ENCODE measurements around the gene GUCY2D.
"Not testable (repeated sequence)": the region's sequence is repeated elsewhere in the genome, so short reads cannot be mapped to it uniquely, and the experiment has no call there.

Gene GUCY2D

GRCh38 chr17:8001976-8002720, at the start of gene GUCY2D:
Gene GUCY2D, plus strand, starts transcription at chr17:8002615. Its CDS starts 433 bp downstream, at chr17:8003048.
- DNase-seq: no peak

DNA sequence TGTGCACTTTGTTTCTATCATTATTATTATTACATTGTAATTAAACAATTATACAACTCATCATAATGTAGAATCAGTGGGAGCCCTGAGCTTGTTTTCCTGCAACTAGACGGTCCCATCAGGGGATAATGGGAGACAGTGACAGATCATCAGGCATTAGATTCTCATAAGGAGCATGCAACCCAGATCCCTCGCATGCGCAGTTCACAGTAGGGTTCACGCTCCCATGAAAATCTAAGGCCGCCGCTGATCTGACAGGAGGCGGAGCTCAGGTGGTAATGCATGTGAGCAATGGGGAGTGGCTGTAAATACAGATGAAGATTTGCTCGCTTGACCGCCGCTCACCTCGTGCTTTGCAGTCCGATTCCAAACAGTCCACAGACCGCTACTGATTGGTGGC, 49.1 kb upstream of the GUCY2D start:
- not testable (repeated sequence) for DNase-seq

DNA sequence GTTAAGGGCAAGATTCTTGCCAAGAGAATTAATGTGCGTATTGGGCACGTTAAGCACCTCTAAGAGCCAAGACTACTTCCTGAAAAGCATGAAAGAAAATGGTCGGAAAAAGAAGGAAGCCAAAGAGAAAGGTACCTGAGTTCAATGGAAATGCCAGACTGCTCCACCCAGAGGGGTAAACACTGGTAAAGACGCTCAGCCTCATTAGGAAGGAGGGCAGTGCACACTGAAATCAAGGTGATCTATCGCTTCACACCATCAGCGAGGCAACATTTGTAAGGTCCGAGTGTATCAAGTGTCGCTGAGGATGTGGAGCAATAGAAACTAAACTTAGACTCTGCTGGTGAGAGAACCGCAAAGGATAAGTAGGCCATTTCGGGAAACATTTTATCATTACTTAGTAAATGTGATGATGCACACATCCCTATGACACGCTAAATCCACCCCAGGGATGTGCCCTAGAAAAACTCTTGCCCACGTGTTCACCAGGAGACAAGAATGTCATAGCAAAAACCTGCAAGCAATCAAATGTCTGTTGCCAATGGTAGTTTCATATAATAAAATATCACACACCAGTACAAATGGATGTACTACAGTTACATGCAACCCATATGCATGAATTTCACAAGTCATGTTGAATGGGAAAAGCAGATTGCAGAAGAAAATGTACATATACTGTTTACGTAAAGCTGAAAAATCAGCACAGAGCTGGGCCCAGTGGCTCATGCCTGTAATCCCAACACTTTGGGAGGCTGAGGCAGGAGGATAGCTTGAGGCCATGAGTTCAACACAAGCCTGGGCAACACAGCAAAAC, 46.8 kb upstream of the GUCY2D start:
- DNase-seq: no peak

DNA sequence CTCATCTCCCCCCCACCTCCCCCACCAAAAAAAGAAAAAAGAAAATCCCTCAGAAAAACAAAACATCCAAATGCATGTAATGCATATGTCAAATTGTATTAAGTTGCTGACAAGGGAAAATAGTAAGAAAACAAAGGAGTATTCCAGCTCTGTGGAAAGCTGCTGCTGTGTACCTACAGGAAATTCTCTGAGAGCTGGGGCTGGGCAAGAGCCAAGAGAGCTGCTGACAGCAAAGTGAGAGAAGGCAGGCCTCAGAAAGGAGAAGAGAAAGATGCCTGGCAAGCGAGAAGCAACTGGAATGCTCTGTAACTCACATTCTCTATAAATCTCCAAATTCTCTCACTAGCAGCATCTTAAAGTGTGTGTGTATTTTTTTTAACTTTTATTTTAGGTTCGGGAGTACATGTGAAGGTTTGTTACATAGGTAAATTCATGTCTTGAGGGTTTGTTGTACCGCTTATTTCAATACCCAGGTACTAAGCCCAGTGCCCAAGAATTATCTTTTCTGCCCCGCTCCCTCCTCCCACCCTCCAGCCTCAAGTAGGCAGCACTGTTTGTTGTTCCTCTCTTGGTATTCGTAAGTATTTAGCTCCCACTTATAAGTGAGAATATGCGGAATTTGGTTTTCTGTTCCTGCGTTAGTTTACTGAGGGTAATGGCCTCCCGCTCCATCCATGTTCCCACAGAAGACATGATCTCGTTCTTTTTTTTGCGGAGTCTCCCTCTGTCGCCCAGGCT, 46.0 kb upstream of the GUCY2D start:
- DNase-seq: no peak

DNA sequence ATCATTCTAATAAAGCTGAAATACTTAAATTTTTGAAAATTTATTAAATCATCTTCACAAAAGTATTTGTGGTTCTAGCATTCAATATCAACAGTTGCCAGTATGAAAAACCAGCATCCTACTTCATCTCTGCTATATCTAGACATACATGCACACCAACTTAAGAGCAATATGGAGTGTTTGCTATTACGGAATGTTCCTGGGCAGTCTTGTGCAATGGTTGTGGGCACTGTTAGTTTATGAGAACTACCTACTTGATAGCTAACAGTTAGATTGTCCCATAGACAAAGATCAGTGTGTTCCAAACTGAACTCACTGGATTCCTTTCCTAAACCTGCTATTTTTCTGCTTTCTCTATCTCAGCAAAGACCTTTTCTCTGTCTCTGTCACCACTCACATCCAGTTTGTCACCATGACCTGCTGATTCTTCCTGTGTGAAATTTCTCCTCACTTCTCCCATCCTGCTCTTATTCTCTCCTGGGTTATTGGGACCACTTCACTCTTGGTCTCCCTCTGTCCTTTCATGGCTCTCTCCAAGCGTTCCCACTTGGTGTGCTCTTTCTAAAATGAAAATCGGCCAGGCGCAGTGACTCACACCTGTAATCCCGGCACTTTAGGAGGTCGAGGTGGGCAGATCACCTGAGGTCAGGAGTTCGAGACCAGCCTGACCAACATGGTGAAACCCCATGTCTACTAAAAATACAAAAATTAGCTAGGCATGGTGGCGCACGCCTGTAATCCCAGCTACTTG, 42.7 kb upstream of the GUCY2D start:
- no peak for DNase-seq

DNA sequence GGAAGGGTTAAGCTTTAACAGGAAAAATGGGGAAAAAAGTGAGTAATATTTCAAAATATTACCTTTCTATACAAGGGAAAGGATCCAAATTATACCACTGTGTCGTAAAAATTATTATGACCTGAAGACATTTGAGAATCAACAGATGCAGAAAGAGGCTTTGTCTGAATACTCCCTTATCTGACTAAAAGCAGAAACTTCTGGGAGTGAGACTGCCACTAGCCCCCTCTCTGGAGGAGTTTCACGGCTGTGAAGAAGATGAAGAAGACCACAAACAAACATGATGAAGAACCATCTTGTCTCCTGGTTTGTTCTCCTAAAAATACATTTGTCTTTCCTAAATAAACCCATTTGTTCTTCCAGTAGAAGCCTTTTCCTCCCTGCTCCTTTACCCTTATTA, 41.0 kb upstream of the GUCY2D start:
- no peak for DNase-seq

- no peak for DNase-seq
Measured at GRCh38 chr17:7967751-7968150, 34.7 kb upstream of the GUCY2D start.

GRCh38 chr17:7969433-7969832, 33.0 kb upstream of the GUCY2D start:
- DNase-seq: no peak

DNA sequence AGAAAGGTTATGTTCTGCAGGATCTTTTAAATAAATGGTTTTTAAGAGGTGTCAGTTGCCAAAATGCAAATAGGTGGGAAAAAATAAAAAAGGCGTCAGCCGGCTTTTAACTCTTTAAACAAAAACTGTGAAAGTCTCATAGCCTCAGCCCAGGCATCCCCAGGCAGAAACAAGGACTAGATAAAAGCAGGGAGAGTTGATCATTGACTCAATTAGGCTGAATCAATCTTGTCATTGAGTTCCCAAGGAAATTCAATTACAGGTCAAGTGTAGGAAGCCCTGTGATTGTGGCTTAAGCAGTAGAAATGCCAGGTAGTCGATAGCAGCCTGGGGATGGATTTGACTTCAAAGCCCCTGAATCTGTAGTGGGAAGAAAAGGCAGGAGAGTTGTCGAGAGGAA, 30.8 kb upstream of the GUCY2D start:
- DNase-seq: no peak

- no peak for DNase-seq
Measured at GRCh38 chr17:7972131-7972785, 30.2 kb upstream of the GUCY2D start.

GRCh38 chr17:7974638-7975131, 27.7 kb upstream of the GUCY2D start:
- DNase-seq: no peak

DNA sequence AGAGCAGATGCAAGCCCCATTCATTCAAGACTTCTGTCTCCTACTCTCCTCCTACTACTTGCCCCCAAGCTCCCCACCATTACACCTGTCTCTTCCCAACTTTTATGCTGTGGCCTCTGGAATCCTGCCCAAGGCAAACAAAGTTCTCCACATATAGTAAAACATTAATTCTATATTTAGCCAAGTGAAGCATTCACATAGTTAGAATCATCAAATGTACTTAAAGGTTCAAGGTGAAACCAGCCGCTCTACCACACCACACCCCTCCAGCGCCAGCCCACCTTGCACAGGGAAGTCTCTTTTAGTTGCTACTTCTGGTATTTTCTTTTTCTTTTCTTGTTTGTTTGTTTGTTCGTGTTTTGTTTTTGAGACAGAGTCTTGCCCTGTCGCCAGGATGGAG, 25.4 kb upstream of the GUCY2D start:
- DNase-seq: no peak

DNA sequence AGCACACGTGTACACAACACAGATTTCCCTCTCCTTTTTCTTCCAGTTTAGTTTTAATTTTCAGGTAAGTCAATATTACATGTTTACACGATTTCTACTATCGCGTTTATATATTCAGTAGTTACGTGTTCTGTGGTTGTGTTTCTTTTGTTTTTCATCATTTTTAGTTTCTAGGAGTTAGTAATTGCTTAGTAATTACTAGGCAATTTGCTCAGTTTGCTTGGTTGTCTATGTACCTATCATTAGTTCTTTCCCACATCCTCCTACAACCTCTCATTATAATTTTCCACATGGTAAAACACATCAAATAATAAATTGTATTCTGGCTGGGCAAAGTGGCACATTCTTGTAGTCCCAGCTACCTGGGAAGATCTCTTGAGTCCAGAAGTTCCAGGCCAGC, 24.6 kb upstream of the GUCY2D start:
- no peak for DNase-seq

GRCh38 chr17:7982173-7982572, 20.2 kb upstream of the GUCY2D start:
- no peak for DNase-seq

- no peak for DNase-seq
Measured at GRCh38 chr17:7982666-7983065, 19.7 kb upstream of the GUCY2D start.

GRCh38 chr17:7984904-7985303, 17.5 kb upstream of the GUCY2D start:
- no peak for DNase-seq

DNA sequence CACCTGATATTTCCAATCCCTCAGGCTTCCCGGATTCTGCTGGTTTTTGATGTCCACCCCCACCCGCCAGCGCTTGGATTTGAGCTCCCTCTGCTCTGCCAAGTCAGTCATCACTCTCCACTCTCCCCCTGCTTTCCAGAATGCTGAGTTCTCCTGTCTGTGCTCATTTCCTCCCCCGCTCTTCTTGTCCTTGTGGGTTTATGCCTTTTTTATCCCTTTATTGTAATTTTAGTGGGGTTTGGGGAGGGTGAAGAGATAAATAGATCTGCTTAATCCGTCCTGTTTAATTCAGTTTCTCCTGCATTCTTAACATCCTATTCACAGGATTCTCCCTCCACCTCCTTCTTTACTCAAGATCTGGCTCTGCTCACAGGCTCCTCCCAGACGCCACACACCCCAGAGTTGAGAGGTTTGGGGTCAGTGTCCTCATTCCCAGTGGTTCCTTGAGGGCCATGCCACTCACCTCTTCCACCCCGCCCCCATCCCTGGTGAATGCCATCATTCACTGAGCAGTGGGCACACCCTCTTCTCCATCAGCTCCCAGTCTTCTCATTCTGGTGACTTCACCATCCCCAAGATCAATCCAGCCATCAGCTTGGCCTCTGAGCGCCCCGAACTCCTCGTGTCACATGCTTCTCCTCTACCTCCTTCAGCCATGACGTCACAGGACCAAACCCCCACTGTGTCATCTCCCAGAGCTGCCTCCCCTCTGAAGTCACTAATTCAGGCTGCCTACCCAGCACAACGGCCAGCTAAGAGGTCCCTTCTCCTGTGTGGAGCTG, 15.1 kb upstream of the GUCY2D start:
- no peak for DNase-seq

- peak; percentile 75 for DNase-seq
Measured at GRCh38 chr17:7988750-7989178, 13.7 kb upstream of the GUCY2D start.

DNA sequence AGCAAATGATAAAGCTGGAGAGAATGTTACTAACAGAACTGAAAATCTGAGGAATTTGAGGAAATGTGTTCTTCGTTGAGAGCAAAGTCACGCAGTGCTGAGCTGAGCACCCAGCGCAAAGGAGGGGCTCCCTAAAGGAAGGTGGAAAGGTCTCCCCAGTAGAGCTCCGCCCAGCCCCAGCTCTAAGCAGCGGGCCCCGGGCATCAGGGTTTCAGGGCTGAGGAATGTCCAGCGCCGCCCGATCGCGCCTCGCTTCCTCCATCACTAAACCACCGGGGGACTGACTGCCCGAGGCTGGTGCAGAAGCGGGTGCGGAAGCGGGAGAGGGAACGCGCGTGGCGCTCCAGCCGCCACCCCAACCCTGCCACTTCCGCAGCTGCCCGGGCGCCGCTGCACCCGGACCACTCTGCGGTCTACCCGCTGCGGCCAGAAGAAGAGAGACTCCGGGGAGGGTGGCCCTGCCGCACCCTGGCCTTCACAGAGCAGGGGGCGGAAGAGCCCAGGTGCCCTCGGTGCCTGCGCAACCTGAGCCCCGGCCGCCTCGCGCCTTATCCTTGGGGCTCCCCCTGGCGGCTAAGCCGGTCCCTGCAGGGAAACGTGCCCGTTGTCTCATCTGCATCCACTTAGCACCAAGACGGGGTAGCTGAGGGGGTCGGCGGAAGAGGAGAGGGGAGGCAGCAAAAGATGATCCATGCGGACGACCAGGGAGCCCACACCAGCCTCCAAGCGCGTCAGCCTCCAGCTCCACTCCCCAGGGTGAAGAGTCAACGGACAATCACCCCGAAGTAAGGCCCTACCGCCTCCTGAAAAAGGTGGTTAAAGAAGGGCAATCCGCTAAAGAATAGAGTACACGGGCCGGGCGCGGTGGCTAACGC, 12.4 kb upstream of the GUCY2D start:
- peak; percentile 22 for DNase-seq

DNA sequence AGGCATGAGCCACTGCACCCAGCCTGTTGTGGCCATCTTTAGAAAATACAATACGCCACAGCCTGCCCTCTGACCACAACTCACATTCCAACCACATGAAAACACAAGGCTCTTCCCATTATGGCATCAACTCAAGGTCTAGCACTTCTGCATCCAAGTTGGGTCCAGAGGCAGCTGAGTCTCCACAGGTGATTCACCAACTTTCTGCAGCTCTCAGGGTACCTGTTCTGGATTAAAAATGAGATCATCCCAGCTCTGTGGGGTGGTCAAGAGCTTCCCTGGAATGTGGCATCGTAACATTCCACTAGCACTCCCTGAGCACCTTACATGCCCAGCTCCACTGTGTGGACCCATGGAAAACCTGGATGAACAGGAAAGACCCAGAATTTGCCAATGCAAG, 9.9 kb upstream of the GUCY2D start:
- DNase-seq: no peak
